ENCODE results near the gene SVEP1.

Gene SVEP1

DNA sequence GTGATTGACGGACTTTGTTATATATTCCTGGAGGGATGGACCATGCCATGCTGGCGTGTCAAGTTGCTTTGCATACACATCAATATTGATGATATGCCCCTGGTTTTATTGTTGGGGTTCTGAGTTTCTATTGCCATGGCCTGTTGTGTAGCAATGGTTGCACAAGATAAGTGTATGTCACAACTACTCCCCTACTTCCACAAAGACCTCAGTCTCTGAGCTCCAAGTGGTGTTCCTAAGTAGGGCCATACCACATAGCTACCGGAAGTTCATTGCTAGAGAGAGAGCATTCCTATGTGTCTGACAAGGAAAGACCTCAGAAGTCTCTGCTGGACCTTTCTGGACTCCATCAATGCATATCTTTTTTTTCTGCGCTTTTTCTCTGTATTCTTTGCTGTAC, 261.6 kb downstream of the SVEP1 start:
- TF ChIP-seq ARNT (IDR thresholded peaks at IDR 0.05) (no peak), PKNOX1 (IDR thresholded peaks at IDR 0.05) (no peak), FOXA1 (IDR thresholded peaks at IDR 0.05) (no peak), SUZ12 (IDR thresholded peaks at IDR 0.05) (no peak), CTBP1 (IDR thresholded peaks at IDR 0.05; ENCODE audit: borderline replicate concordance) (no peak), TARDBP (IDR thresholded peaks at IDR 0.05) (no peak), FOXM1 (IDR thresholded peaks at IDR 0.05; ENCODE audit: borderline replicate concordance) (no peak), NFRKB (IDR thresholded peaks at IDR 0.05) (no peak), HDGF (IDR thresholded peaks at IDR 0.05; ENCODE audit: borderline replicate concordance) (no peak), L3MBTL2 (conservative IDR thresholded peaks at IDR 0.05) (no peak)
- CTCF ChIA-PET, result no interaction called here
- no peak for DNase-seq (ENCODE audit: extremely low spot score)
- POLR2A ChIA-PET, result no interaction called here

DNA sequence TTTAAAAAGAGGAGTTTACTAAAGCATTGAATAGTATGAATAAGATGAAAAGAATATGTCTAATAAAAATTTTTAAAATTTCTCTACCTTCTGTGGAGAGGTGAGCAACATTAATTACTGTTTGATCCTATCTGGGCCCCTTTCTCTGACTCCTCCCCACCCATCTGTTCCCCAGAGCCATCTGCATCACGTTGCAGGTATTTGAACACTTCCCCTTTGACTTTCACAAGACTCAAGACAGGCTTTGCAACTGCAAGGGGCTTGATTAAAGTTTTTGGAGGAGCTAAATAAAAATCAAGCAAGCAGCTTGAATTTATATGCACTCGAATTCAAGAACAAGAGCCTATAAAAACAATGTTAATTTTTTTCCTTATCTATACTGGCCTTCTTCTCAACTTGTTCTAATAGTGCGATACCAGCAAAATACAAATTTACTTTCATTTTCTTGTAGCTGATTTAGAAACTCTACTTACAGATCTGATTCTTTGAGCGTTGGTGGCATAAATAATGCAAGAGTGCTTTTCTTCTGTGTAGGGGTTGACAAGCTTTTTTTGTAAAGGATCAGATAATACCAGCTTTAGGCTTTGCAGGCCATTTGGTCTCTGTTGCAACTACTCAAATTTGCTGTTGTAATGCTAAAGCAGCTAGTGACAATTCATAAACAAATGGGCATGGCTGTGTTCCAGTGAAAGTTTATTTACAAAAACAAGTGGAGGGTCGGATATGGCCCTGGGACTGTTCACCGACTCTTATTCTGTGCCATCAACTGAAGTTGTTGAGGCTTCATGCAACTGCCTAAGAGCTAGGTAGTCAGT, 263.1 kb downstream of the SVEP1 start:
- CTCF ChIA-PET, result no interaction called here
- DNase-seq (ENCODE audit: extremely low spot score), result no peak
- TF ChIP-seq SP1 (IDR thresholded peaks at IDR 0.05) (no peak), FOXK2 (IDR thresholded peaks at IDR 0.05) (no peak), ZNF384 (IDR thresholded peaks at IDR 0.05) (no peak), LEF1 (IDR thresholded peaks at IDR 0.05; ENCODE audit: borderline replicate concordance) (no peak)
- POLR2A ChIA-PET, result interaction anchor here (1.4 kb wide), 1 partner anchor 60 kb away, joined by 4 read pairs; the partner anchor contains the start of gene TXN

Measured in HEK293T (cell line).